PC-3 (cell line): ENCODE results near the gene JADE1. TPM values are rescaled to one million over a fixed set of nuclear protein-coding genes. Genes with fewer than 3 reads are reported as not detected.

Experiments
- ATAC-seq: fragments of 200-7000 bp; cut with Tn5 transposase; 2 replicates; pipeline ENCODE4 v1.9.1; 2020; ENCODE audit warnings: mild to moderate bottlenecking, moderate library complexity
- BruUV-seq: library from RNA; stranded (reverse); fragments of 400-500 nt; replicated peaks from 2 replicates; lab custom pipeline; 2021; lab: Mats Ljungman, UMichigan
- CTCF ChIA-PET: fragments of 300-600 bp; sonication (Branson Sonifier 250); formaldehyde crosslinking; loops from one replicate; lab custom pipeline; 2022; ENCODE audit warnings: antibody characterized with exemption; lab: Charles Lee
- POLR2A ChIA-PET: fragments of 300-600 bp; sonication (Branson Sonifier 250); formaldehyde crosslinking; loops from one replicate; lab custom pipeline; 2022; ENCODE audit warnings: antibody characterized with exemption; ENCODE audit not compliant: unreplicated experiment; lab: Charles Lee
- DNase-seq: peaks from one replicate; pipeline ENCODE4 v3.0.0-alpha.2; 2015
- H2AFZ ChIP-seq: fragments of 300-600 bp; sonication (generic); 2 replicates; pipeline ENCODE4 v1.6.0; 2016; ENCODE audit warnings: antibody characterized with exemption, low read length
- H3F3A ChIP-seq: fragments of 300-600 bp; sonication (generic); one replicate; pipeline ENCODE4 v1.6.0; 2017; ENCODE audit warnings: antibody characterized with exemption, low read length, control low read depth, mild to moderate bottlenecking; ENCODE audit not compliant: unreplicated experiment
- H3K27ac ChIP-seq: fragments of 300-600 bp; sonication (generic); 2 replicates; pipeline ENCODE4 v1.5.1; 2016; ENCODE audit warnings: mild to moderate bottlenecking, low read length
- H3K27me3 ChIP-seq: fragments of 300-600 bp; sonication (generic); 2 replicates; pipeline ENCODE4 v1.6.1; 2016; ENCODE audit warnings: low read length, mixed read lengths
- H3K36me3 ChIP-seq: fragments of 300-600 bp; sonication (generic); 2 replicates; pipeline ENCODE4 v1.6.1; 2016; ENCODE audit warnings: low read depth, mixed run types, low read length, mixed read lengths
- H3K4me1 ChIP-seq: fragments of 300-600 bp; sonication (generic); 2 replicates; pipeline ENCODE4 v1.5.1; 2016; ENCODE audit warnings: low read length; ENCODE audit not compliant: insufficient read depth
- H3K4me2 ChIP-seq: fragments of 300-600 bp; sonication (generic); 2 replicates; pipeline ENCODE4 v1.6.0; 2016; ENCODE audit warnings: low read length
- H3K4me3 ChIP-seq: fragments of 300-600 bp; sonication (generic); 2 replicates; pipeline ENCODE4 v1.5.1; 2016; ENCODE audit warnings: mild to moderate bottlenecking, low read length, mixed read lengths
- H3K79me2 ChIP-seq: fragments of 300-600 bp; sonication (generic); 2 replicates; pipeline ENCODE4 v1.6.1; 2017; ENCODE audit warnings: low read length, mixed read lengths
- H3K9ac ChIP-seq: fragments of 300-600 bp; sonication (generic); 2 replicates; pipeline ENCODE4 v1.6.0; 2016; ENCODE audit warnings: mild to moderate bottlenecking, low read length
- H3K9me2 ChIP-seq: fragments of 300-600 bp; sonication (generic); replicated peaks from 2 replicates; pipeline ENCODE4 v1.6.1; 2016; ENCODE audit warnings: mixed run types, low read length, mixed read lengths
- H3K9me3 ChIP-seq: fragments of 300-600 bp; sonication (generic); 2 replicates; pipeline ENCODE4 v1.6.1; 2016; ENCODE audit warnings: low read length, mixed read lengths
- H4K20me1 ChIP-seq: fragments of 300-600 bp; sonication (generic); 2 replicates; pipeline ENCODE4 v1.6.1; 2016; ENCODE audit warnings: low read length, mixed read lengths
- CTCF ChIP-seq: fragments of 300-600 bp; sonication (generic); conservative IDR thresholded peaks from 2 replicates; pipeline ENCODE4 v1.5.1; 2017; ENCODE audit warnings: antibody characterized with exemption, low read depth, mild to moderate bottlenecking, low read length
- EZH2 ChIP-seq: fragments of 300-600 bp; sonication (generic); IDR thresholded peaks from one replicate; pipeline ENCODE4 v1.6.1; 2017; ENCODE audit warnings: antibody characterized with exemption, mild to moderate bottlenecking, low read length; ENCODE audit not compliant: unreplicated experiment
- EZH2phosphoT487 ChIP-seq: fragments of 300-600 bp; sonication (generic); IDR thresholded peaks from 2 replicates; pipeline ENCODE4 v1.6.1; 2018; ENCODE audit warnings: mild to moderate bottlenecking, antibody characterized with exemption, low read length, borderline replicate concordance
- intact Hi-C: fragments of 100-400 bp; cut with micrococcal nuclease; formaldehyde crosslinking; loops from 2 replicates; pipeline ENCODE4 v1.9.0; 2023
- total RNA-seq: library from RNA; depleted of rRNA; stranded (reverse); fragments of >200 nt; gene quantifications from 2 replicates; pipeline ENCODE4 v1.2.3, GENCODE V29; 2014

Gene JADE1
- total RNA-seq, 1 experiment from 2014 or later: 10.8 TPM

GRCh38 chr4:128904821-128905220 lies 95.3 kb downstream of the JADE1 start:
- Histone ChIP-seq H3K4me1 (no peaks in the 10 kb centered on the region), H4K20me1 (no peaks in the 10 kb centered on the region), H3K36me3 (no peaks in the 10 kb centered on the region), H3K4me3 (no peak overlapping the region), H3K79me2 (no peaks in the 10 kb centered on the region), H2AFZ (no peak overlapping the region), H3K27ac (no peak overlapping the region), H3K9ac (no peak overlapping the region), H3K9me3 (no peaks in the 10 kb centered on the region), H3F3A (no peaks in the 10 kb centered on the region), H3K9me2 (no peaks in the 10 kb centered on the region), H3K27me3 (no peaks in the 10 kb centered on the region), H3K4me2 (no peak overlapping the region)
- DNase-seq: no peak
- no peak for ATAC-seq
- intact Hi-C loops: no loop called here
- ChIA-PET POLR2A (no interaction called here), CTCF (no interaction called here)
- no TSS peak for BruUV-seq
- TF ChIP-seq EZH2phosphoT487: no peak
- no peak for TF ChIP-seq CTCF
- TF ChIP-seq EZH2: no peak

GRCh38 chr4:128906581-128906980 lies 97.1 kb downstream of the JADE1 start:
- Histone ChIP-seq H3K9me3 (no peaks in the 10 kb centered on the region), H3K9me2 (no peaks in the 10 kb centered on the region), H3K36me3 (no peaks in the 10 kb centered on the region), H3K27me3 (no peaks in the 10 kb centered on the region), H4K20me1 (no peaks in the 10 kb centered on the region), H3K79me2 (no peaks in the 10 kb centered on the region), H3K27ac (no peak overlapping the region), H2AFZ (no peak overlapping the region), H3K9ac (no peak overlapping the region), H3K4me1 (no peaks in the 10 kb centered on the region), H3F3A (no peaks in the 10 kb centered on the region), H3K4me3 (no peak overlapping the region), H3K4me2 (no peak overlapping the region)
- no peak for ATAC-seq
- BruUV-seq: no TSS peak
- TF ChIP-seq EZH2: no peak
- ChIA-PET POLR2A (no interaction called here), CTCF (no interaction called here)
- DNase-seq: no peak
- intact Hi-C loops: no loop called here

- ATAC-seq: no peak
- DNase-seq: no peak
- H3K79me2 ChIP-seq: no peaks in the 10 kb centered on the region
- no peaks in the 10 kb centered on the region for H3K9me2 ChIP-seq
- BruUV-seq: no TSS peak
- TF ChIP-seq EZH2: no peak
- TF ChIP-seq EZH2phosphoT487: no peak
- no peak for TF ChIP-seq CTCF
- no peaks in the 10 kb centered on the region for H3K4me1 ChIP-seq
- ChIA-PET CTCF (no interaction called here), POLR2A (no interaction called here)
- no peak overlapping the region for H2AFZ ChIP-seq
- no peak overlapping the region for H3K9ac ChIP-seq
- no peaks in the 10 kb centered on the region for H3F3A ChIP-seq
- no peak overlapping the region for H3K4me3 ChIP-seq
- H3K9me3 ChIP-seq: no peaks in the 10 kb centered on the region
- H4K20me1 ChIP-seq: no peaks in the 10 kb centered on the region
- intact Hi-C loops: no loop called here
- H3K27me3 ChIP-seq: no peaks in the 10 kb centered on the region
- H3K36me3 ChIP-seq: no peaks in the 10 kb centered on the region
- no peak overlapping the region for H3K27ac ChIP-seq
- no peak overlapping the region for H3K4me2 ChIP-seq
Measured at GRCh38 chr4:128907981-128908380, 98.5 kb downstream of the JADE1 start.
